HEK293 (cell line): ENCODE data around the gene RPL36.

ENCODE experiments used
- CTCF ChIA-PET: fragments of 350-600 bp; formaldehyde crosslinking; extraction: SDS; loops from one replicate; lab custom pipeline; 2021; ENCODE audit warnings: antibody characterized with exemption; lab: Yijun Ruan, JAX
- POLR2A ChIA-PET: fragments of 300-600 bp; formaldehyde crosslinking; extraction: SDS; loops from one replicate; lab custom pipeline; 2020; ENCODE audit warnings: antibody characterized with exemption, inconsistent platforms; lab: Yijun Ruan, JAX
- H3K27ac ChIP-seq: fragments of 200-500 bp; sonication (Bioruptor generic); 2 replicates; pipeline ENCODE4 v1.5.1; 2014; ENCODE audit warnings: low read depth, low read length, control low read depth, inconsistent platforms; ENCODE audit errors: extremely low read depth
- H3K36me3 ChIP-seq, 2 experiments: fragments of 200-500 bp in 1 of 2; sonication (Bioruptor generic) in 1 of 2; 1 replicate in 1 of 2; 2 replicates in 1 of 2; pipeline ENCODE4 v1.5.1; 2014 to 2017; ENCODE audit warnings: inconsistent platforms in 2 of 2, low read length in 2 of 2; ENCODE audit not compliant: control insufficient read depth in 2 of 2, insufficient read depth in 1 of 2
- H3K4me1 ChIP-seq: fragments of 200-500 bp; sonication (Bioruptor generic); 2 replicates; pipeline ENCODE4 v1.5.1; 2014; ENCODE audit warnings: mild to moderate bottlenecking, low read length, inconsistent platforms; ENCODE audit not compliant: control insufficient read depth, insufficient read depth
- H3K4me3 ChIP-seq: 2 replicates; pipeline ENCODE4 v1.5.1; 2011; ENCODE audit warnings: low read depth, mild to moderate bottlenecking, control low read depth, low read length, moderate library complexity
- H3K9me3 ChIP-seq: fragments of 200-500 bp; sonication (Bioruptor generic); 2 replicates; pipeline ENCODE4 v1.5.1; 2014; ENCODE audit warnings: low read depth, low read length, inconsistent platforms; ENCODE audit not compliant: control insufficient read depth, insufficient read depth
- GLI2 ChIP-seq: fragments of 450-650 bp; formaldehyde crosslinking; IDR thresholded peaks from 2 replicates; pipeline ENCODE4; 2017; ENCODE audit warnings: missing biosample characterization, missing genetic modification characterization, low read depth, borderline replicate concordance
- GLI4 ChIP-seq: fragments of 450-650 bp; formaldehyde crosslinking; IDR thresholded peaks from 2 replicates; pipeline ENCODE4 v1.5.1; 2016; ENCODE audit warnings: missing biosample characterization, missing genetic modification characterization
- KLF16 ChIP-seq: fragments of 450-650 bp; formaldehyde crosslinking; IDR thresholded peaks from 2 replicates; pipeline ENCODE4 v1.5.1; 2017; ENCODE audit warnings: missing biosample characterization, missing genetic modification characterization
- KLF9 ChIP-seq: fragments of 450-650 bp; formaldehyde crosslinking; IDR thresholded peaks from 2 replicates; pipeline ENCODE4 v1.5.1; 2016; ENCODE audit warnings: missing biosample characterization, missing genetic modification characterization, low read depth
- RBAK ChIP-seq: fragments of 450-650 bp; formaldehyde crosslinking; IDR thresholded peaks from 2 replicates; pipeline ENCODE4 v1.5.1; 2016; ENCODE audit warnings: missing biosample characterization, missing genetic modification characterization
- ZBTB48 ChIP-seq: fragments of 450-650 bp; formaldehyde crosslinking; IDR thresholded peaks from 2 replicates; pipeline ENCODE4 v1.5.1; 2016; ENCODE audit warnings: missing biosample characterization, missing genetic modification characterization
- ZBTB8A ChIP-seq: fragments of 450-650 bp; formaldehyde crosslinking; IDR thresholded peaks from 2 replicates; pipeline ENCODE4 v1.5.1; 2016; ENCODE audit warnings: missing biosample characterization, missing genetic modification characterization
- ZNF132 ChIP-seq: fragments of 450-650 bp; formaldehyde crosslinking; IDR thresholded peaks from 2 replicates; pipeline ENCODE4 v1.5.1; 2017; ENCODE audit warnings: missing biosample characterization, missing genetic modification characterization, borderline replicate concordance
- ZNF138 ChIP-seq: fragments of 450-650 bp; formaldehyde crosslinking; IDR thresholded peaks from 2 replicates; pipeline ENCODE4 v1.5.1; 2016; ENCODE audit warnings: missing biosample characterization, missing genetic modification characterization, borderline replicate concordance
- ZNF140 ChIP-seq: fragments of 450-650 bp; formaldehyde crosslinking; IDR thresholded peaks from 2 replicates; pipeline ENCODE4 v1.5.1; 2016; ENCODE audit warnings: missing biosample characterization, missing genetic modification characterization
- ZNF169 ChIP-seq: fragments of 450-650 bp; formaldehyde crosslinking; IDR thresholded peaks from 2 replicates; pipeline ENCODE4 v1.5.1; 2016; ENCODE audit warnings: missing biosample characterization, missing genetic modification characterization
- ZNF19 ChIP-seq: fragments of 450-650 bp; formaldehyde crosslinking; IDR thresholded peaks from 2 replicates; pipeline ENCODE4; 2016; ENCODE audit warnings: missing biosample characterization, missing genetic modification characterization, low read depth
- ZNF2 ChIP-seq: fragments of 450-650 bp; formaldehyde crosslinking; IDR thresholded peaks from 2 replicates; pipeline ENCODE4 v1.5.1; 2016; ENCODE audit warnings: missing biosample characterization, missing genetic modification characterization
- ZNF335 ChIP-seq: fragments of 450-650 bp; formaldehyde crosslinking; conservative IDR thresholded peaks from 2 replicates; pipeline ENCODE4 v1.5.1; 2016; ENCODE audit warnings: missing biosample characterization, missing genetic modification characterization
- ZNF37A ChIP-seq: fragments of 450-650 bp; IDR thresholded peaks from 2 replicates; pipeline ENCODE4 v1.5.1; 2018; ENCODE audit warnings: missing biosample characterization, missing genetic modification characterization
- ZNF416 ChIP-seq: fragments of 450-650 bp; formaldehyde crosslinking; IDR thresholded peaks from 2 replicates; pipeline ENCODE4 v1.5.1; 2016; ENCODE audit warnings: missing biosample characterization, missing genetic modification characterization
- ZNF555 ChIP-seq: fragments of 450-650 bp; formaldehyde crosslinking; conservative IDR thresholded peaks from 2 replicates; pipeline ENCODE4 v1.5.1; 2017; ENCODE audit warnings: missing biosample characterization, mild to moderate bottlenecking, missing genetic modification characterization, inconsistent platforms
- ZNF621 ChIP-seq: fragments of 450-650 bp; formaldehyde crosslinking; IDR thresholded peaks from 2 replicates; pipeline ENCODE4 v1.5.1; 2017; ENCODE audit warnings: missing biosample characterization, missing genetic modification characterization
- ZXDB ChIP-seq: fragments of 450-650 bp; formaldehyde crosslinking; IDR thresholded peaks from 2 replicates; pipeline ENCODE4 v1.5.1; 2016; ENCODE audit warnings: missing biosample characterization, missing genetic modification characterization
- TF ChIP-seq, protein P1 (sequence below): fragments of 450-650 bp; formaldehyde crosslinking; conservative IDR thresholded peaks from 2 replicates; pipeline ENCODE4 v1.5.1; 2016; ENCODE audit warnings: low read depth, missing biosample characterization, missing genetic modification characterization
- TF ChIP-seq, protein P2 (sequence below): fragments of 450-650 bp; formaldehyde crosslinking; IDR thresholded peaks from 2 replicates; pipeline ENCODE4 v1.5.1; 2017; ENCODE audit warnings: missing biosample characterization, missing genetic modification characterization
- TF ChIP-seq, protein P3 (sequence below): fragments of 450-650 bp; formaldehyde crosslinking; IDR thresholded peaks from 2 replicates; pipeline ENCODE4 v1.5.1; 2016; ENCODE audit warnings: missing biosample characterization, missing genetic modification characterization
- TF ChIP-seq, protein P4 (sequence below): fragments of 450-650 bp; formaldehyde crosslinking; IDR thresholded peaks from 2 replicates; pipeline ENCODE4 v1.5.1; 2016; ENCODE audit warnings: missing biosample characterization, missing genetic modification characterization

Gene RPL36

DNA sequence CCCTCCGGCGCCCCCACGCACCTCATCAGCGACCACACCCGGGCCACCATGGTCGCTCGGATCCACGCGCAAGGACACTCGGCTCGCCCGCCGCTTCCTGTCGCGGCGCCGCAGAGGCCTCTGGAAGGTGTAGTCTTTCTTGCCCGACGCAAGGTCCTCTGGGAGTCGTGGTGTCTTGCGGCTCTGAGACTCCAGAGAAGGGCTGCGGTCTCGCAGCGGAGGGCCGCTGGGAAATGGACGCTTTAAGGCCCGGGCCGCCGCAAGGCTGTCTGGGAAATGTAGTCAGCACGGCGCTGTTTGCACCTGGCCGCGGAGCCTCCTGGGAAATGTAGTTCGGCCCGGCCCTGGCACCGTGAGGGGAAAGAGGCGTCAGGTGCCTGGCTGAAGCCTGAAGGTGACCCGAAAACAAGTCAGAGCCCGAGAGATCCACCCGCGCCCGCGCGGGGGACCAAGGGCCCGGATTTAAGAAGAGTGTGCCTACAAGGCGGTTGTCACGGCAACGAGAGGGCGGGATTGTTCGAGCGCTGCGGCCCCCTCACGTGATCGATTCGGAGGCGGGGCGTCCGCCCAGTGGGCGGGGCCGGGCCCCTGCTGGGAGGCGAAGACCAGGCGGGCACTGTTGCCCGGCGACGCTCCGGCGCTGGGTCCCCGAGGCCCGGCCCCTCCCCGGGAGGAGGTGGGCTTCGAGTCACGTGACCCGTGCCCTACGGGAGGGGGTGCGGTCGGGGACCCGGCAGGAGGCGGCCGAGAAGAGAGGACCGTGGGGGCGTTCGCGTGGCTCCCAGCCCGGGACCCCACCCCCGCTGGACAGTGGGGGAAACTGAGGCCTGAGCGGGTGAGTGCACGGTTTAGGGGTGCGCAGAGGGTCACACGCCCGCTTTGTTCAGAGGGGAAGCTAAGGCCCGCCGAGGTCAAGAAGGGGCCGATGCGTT is 9.4 kb upstream of the RPL36 start, which contains the start of the genes HSD11B1L and MICOS13 (continued):
- TF ChIP-seq, protein P1, sequence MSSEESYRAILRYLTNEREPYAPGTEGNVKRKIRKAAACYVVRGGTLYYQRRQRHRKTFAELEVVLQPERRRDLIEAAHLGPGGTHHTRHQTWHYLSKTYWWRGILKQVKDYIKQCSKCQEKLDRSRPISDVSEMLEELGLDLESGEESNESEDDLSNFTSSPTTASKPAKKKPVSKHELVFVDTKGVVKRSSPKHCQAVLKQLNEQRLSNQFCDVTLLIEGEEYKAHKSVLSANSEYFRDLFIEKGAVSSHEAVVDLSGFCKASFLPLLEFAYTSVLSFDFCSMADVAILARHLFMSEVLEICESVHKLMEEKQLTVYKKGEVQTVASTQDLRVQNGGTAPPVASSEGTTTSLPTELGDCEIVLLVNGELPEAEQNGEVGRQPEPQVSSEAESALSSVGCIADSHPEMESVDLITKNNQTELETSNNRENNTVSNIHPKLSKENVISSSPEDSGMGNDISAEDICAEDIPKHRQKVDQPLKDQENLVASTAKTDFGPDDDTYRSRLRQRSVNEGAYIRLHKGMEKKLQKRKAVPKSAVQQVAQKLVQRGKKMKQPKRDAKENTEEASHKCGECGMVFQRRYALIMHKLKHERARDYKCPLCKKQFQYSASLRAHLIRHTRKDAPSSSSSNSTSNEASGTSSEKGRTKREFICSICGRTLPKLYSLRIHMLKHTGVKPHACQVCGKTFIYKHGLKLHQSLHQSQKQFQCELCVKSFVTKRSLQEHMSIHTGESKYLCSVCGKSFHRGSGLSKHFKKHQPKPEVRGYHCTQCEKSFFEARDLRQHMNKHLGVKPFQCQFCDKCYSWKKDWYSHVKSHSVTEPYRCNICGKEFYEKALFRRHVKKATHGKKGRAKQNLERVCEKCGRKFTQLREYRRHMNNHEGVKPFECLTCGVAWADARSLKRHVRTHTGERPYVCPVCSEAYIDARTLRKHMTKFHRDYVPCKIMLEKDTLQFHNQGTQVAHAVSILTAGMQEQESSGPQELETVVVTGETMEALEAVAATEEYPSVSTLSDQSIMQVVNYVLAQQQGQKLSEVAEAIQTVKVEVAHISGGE (tag by site-specific recombination): peak; percentile 96
- TF ChIP-seq ZNF169 (no peak), ZNF2 (tag by site-specific recombination) (no peak), KLF16 (peak; percentile 70; the same call in 1 of the 2 replicates), ZXDB (tag by site-specific recombination) (peak; percentile 86), ZNF335 (peak; percentile 100), RBAK (tag by site-specific recombination) (no peak), ZNF132 (tag by site-specific recombination) (no peak), ZNF416 (tag by site-specific recombination) (no peak), ZBTB48 (peak; percentile 8; the same call in 1 of the 2 replicates), ZNF140 (tag by site-specific recombination) (no peak), ZNF19 (no peak), KLF9 (tag by site-specific recombination) (peak; percentile 95), GLI4 (tag by site-specific recombination) (no peak), ZBTB8A (tag by site-specific recombination) (peak; percentile 96), ZNF555 (tag by site-specific recombination) (no peak), ZNF37A (tag by site-specific recombination) (no peak)
- TF ChIP-seq, protein P2, sequence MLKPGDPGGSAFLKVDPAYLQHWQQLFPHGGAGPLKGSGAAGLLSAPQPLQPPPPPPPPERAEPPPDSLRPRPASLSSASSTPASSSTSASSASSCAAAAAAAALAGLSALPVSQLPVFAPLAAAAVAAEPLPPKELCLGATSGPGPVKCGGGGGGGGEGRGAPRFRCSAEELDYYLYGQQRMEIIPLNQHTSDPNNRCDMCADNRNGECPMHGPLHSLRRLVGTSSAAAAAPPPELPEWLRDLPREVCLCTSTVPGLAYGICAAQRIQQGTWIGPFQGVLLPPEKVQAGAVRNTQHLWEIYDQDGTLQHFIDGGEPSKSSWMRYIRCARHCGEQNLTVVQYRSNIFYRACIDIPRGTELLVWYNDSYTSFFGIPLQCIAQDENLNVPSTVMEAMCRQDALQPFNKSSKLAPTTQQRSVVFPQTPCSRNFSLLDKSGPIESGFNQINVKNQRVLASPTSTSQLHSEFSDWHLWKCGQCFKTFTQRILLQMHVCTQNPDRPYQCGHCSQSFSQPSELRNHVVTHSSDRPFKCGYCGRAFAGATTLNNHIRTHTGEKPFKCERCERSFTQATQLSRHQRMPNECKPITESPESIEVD (tag by site-specific recombination): no peak

DNA sequence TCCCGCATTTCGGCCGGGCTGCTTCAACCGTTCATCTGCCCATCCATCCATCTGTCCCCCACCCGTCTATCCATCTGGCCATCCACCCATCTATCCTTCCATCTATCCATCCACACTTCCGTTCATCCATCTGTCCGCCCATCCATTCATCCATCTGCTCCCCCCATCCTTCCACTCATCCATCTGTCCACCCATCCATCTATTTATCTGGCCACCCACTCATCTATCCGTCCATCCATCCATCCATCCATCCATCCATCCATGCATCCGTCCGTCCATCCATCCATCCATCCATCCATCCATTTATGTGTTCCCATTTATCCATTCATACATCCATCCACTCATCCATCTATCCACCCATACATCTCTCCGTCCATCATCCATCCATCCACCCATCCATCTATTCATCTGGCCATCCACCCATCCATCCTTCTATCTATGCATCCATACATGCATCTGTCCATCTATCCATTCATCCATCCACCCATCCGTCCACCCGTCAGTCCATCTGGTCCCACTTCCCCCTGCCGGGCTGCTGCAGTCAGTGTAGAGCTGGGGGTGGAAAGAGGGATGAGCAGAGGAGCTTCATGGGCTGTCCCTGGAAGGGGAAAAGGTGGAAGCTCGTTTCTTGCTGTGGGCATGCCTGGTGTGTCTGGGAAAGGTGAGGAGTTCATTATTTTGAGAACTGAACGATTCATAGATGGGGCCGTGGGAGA is 8.5 kb upstream of the RPL36 start:
- CTCF ChIA-PET: interaction anchor here (1.1 kb wide), 1 partner anchor 10 kb away, joined by 3 read pairs; no protein-coding TSS in a partner anchor
- Histone ChIP-seq H3K4me3 (peak overlapping the region; percentile 94), H3K36me3 (peaks cover 0 to 6% of the 10 kb centered on the region in 2 experiments; a peak in 1 of 3 replicates), H3K27ac (no peak overlapping the region), H3K9me3 (no peaks in the 10 kb centered on the region), H3K4me1 (no peaks in the 10 kb centered on the region)
- POLR2A ChIA-PET: interaction anchor here (0.7 to 1.1 kb wide), 2 partner anchors 59 to 1926 kb away, joined by 3 to 4 read pairs; partner anchors contain the start of genes SAFB and SAFB2
- TF ChIP-seq ZNF621 (tag by site-specific recombination) (no peak; the same call in 1 of the 2 replicates), GLI2 (tag by site-specific recombination) (no peak), ZNF2 (tag by site-specific recombination) (no peak), ZNF138 (tag by site-specific recombination) (no peak), RBAK (tag by site-specific recombination) (no peak)
- TF ChIP-seq, protein P1 (tag by site-specific recombination): no peak
- TF ChIP-seq, protein P3, sequence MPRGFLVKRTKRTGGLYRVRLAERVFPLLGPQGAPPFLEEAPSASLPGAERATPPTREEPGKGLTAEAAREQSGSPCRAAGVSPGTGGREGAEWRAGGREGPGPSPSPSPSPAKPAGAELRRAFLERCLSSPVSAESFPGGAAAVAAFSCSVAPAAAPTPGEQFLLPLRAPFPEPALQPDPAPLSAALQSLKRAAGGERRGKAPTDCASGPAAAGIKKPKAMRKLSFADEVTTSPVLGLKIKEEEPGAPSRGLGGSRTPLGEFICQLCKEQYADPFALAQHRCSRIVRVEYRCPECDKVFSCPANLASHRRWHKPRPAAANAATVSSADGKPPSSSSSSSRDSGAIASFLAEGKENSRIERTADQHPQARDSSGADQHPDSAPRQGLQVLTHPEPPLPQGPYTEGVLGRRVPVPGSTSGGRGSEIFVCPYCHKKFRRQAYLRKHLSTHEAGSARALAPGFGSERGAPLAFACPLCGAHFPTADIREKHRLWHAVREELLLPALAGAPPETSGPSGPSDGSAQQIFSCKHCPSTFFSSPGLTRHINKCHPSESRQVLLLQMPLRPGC (tag by site-specific recombination): 0 out of 2 replicates have a peak, but pooled peaks have one; percentile 34
- TF ChIP-seq, protein P4, sequence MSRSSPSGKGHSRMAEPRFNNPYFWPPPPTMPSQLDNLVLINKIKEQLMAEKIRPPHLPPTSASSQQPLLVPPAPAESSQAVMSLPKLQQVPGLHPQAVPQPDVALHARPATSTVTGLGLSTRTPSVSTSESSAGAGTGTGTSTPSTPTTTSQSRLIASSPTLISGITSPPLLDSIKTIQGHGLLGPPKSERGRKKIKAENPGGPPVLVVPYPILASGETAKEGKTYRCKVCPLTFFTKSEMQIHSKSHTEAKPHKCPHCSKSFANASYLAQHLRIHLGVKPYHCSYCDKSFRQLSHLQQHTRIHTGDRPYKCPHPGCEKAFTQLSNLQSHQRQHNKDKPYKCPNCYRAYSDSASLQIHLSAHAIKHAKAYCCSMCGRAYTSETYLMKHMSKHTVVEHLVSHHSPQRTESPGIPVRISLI (tag by site-specific recombination): no peak
